Adipocyte (in vitro differentiated cells): Measurements from ENCODE around the gene PTPN6.

Source experiments
- DNase-seq: peaks from one replicate; pipeline ENCODE4 v3.0.0-alpha.2; 2015; ENCODE audit warnings: low read depth
- H3K27me3 ChIP-seq: replicated peaks from 2 replicates; pipeline ENCODE4 v1.7.0; 2013; ENCODE audit warnings: mild to moderate bottlenecking, low read length, moderate library complexity; ENCODE audit not compliant: control insufficient read depth, insufficient read depth
- H3K36me3 ChIP-seq: 2 replicates; pipeline ENCODE4 v1.7.0; 2013; ENCODE audit warnings: low read length, mild to moderate bottlenecking, moderate library complexity; ENCODE audit not compliant: control insufficient read depth, insufficient read depth, severe bottlenecking
- H3K4me1 ChIP-seq: 2 replicates; pipeline ENCODE4 v1.7.0; 2013; ENCODE audit warnings: mild to moderate bottlenecking, low read length, moderate library complexity; ENCODE audit not compliant: control insufficient read depth, insufficient read depth
- H3K4me3 ChIP-seq: 2 replicates; pipeline ENCODE4 v1.7.0; 2013; ENCODE audit warnings: mild to moderate bottlenecking, low read length, moderate library complexity
- H3K9ac ChIP-seq: 2 replicates; pipeline ENCODE4 v1.7.0; 2013; ENCODE audit warnings: mild to moderate bottlenecking, low read length, moderate library complexity
- H3K9me3 ChIP-seq: 2 replicates; pipeline ENCODE4 v1.7.0; 2013; ENCODE audit warnings: mild to moderate bottlenecking, low read length, moderate library complexity; ENCODE audit not compliant: control insufficient read depth

The PTPN6 gene

GRCh38 chr12:6945613-6946012 is 5.5 kb upstream of the PTPN6 start:
- no peak overlapping the region for H3K9ac ChIP-seq
- no peak overlapping the region for H3K4me3 ChIP-seq
- H3K4me1 ChIP-seq: peaks cover 21% of the 10 kb centered on the region
- no peak for DNase-seq
- no peaks in the 10 kb centered on the region for H3K9me3 ChIP-seq
- H3K36me3 ChIP-seq: peaks cover 11% of the 10 kb centered on the region
- H3K27me3 ChIP-seq: no peaks in the 10 kb centered on the region

GRCh38 chr12:6946033-6946919 is 4.9 kb upstream of the PTPN6 start:
- no peaks in the 10 kb centered on the region for H3K9me3 ChIP-seq
- peaks cover 5% of the 10 kb centered on the region for H3K36me3 ChIP-seq
- no peaks in the 10 kb centered on the region for H3K27me3 ChIP-seq
- peaks cover 21% of the 10 kb centered on the region for H3K4me1 ChIP-seq
- H3K9ac ChIP-seq: no peak overlapping the region
- no peak for DNase-seq
- no peak overlapping the region for H3K4me3 ChIP-seq

- Histone ChIP-seq H3K9ac (no peak overlapping the region), H3K4me1 (peaks cover 21% of the 10 kb centered on the region), H3K36me3 (no peaks in the 10 kb centered on the region), H3K9me3 (no peaks in the 10 kb centered on the region), H3K27me3 (no peaks in the 10 kb centered on the region), H3K4me3 (no peak overlapping the region)
- DNase-seq: no peak
These were observed 4.2 kb upstream of the PTPN6 start for GRCh38 chr12:6946920-6947374.

GRCh38 chr12:6947615-6948014 is 3.5 kb upstream of the PTPN6 start:
- no peaks in the 10 kb centered on the region for H3K9me3 ChIP-seq
- peaks cover 20% of the 10 kb centered on the region for H3K4me1 ChIP-seq
- no peak for DNase-seq
- no peak overlapping the region for H3K4me3 ChIP-seq
- H3K27me3 ChIP-seq: peaks cover under 1% of the 10 kb centered on the region
- H3K36me3 ChIP-seq: no peaks in the 10 kb centered on the region
- H3K9ac ChIP-seq: no peak overlapping the region

GRCh38 chr12:6948873-6949594 is 2.1 kb upstream of the PTPN6 start:
- H3K36me3 ChIP-seq: no peaks in the 10 kb centered on the region
- H3K4me1 ChIP-seq: peaks cover 12% of the 10 kb centered on the region
- no peak overlapping the region for H3K9ac ChIP-seq
- no peak overlapping the region for H3K4me3 ChIP-seq
- H3K9me3 ChIP-seq: no peaks in the 10 kb centered on the region
- no peak for DNase-seq
- peaks cover 5% of the 10 kb centered on the region for H3K27me3 ChIP-seq

GRCh38 chr12:6950401-6950801 is 755 bp upstream of the PTPN6 start:
- no peaks in the 10 kb centered on the region for H3K9me3 ChIP-seq
- peaks cover under 1% of the 10 kb centered on the region for H3K4me1 ChIP-seq
- no peaks in the 10 kb centered on the region for H3K36me3 ChIP-seq
- no peak for DNase-seq
- H3K4me3 ChIP-seq: no peak overlapping the region
- no peak overlapping the region for H3K9ac ChIP-seq
- peaks cover 10% of the 10 kb centered on the region for H3K27me3 ChIP-seq

- DNase-seq: no peak
- no peaks in the 10 kb centered on the region for H3K36me3 ChIP-seq
- H3K27me3 ChIP-seq: peaks cover 10% of the 10 kb centered on the region
- H3K4me3 ChIP-seq: no peak overlapping the region
- no peaks in the 10 kb centered on the region for H3K9me3 ChIP-seq
- no peaks in the 10 kb centered on the region for H3K4me1 ChIP-seq
- no peak overlapping the region for H3K9ac ChIP-seq
These were observed 480 bp downstream of the PTPN6 start for GRCh38 chr12:6951551-6952120.

GRCh38 chr12:6952121-6952862 is 1.1 kb downstream of the PTPN6 start:
- Histone ChIP-seq H3K4me1 (no peaks in the 10 kb centered on the region), H3K27me3 (peaks cover 10% of the 10 kb centered on the region), H3K9me3 (no peaks in the 10 kb centered on the region), H3K9ac (no peak overlapping the region), H3K4me3 (no peak overlapping the region), H3K36me3 (no peaks in the 10 kb centered on the region)
- DNase-seq: no peak

- Histone ChIP-seq H3K4me3 (no peak overlapping the region), H3K27me3 (peaks cover 10% of the 10 kb centered on the region), H3K4me1 (no peaks in the 10 kb centered on the region), H3K9me3 (no peaks in the 10 kb centered on the region), H3K9ac (no peak overlapping the region), H3K36me3 (no peaks in the 10 kb centered on the region)
- no peak for DNase-seq
These were observed 1.8 kb downstream of the PTPN6 start for GRCh38 chr12:6952863-6953441.

GRCh38 chr12:6953442-6954315 is 2.5 kb downstream of the PTPN6 start:
- Histone ChIP-seq H3K36me3 (no peaks in the 10 kb centered on the region), H3K4me1 (no peaks in the 10 kb centered on the region), H3K9ac (no peak overlapping the region), H3K27me3 (peaks cover 10% of the 10 kb centered on the region), H3K4me3 (no peak overlapping the region), H3K9me3 (no peaks in the 10 kb centered on the region)
- DNase-seq: no peak
